ENCODE measurements around the gene AFTPH.

DNA sequence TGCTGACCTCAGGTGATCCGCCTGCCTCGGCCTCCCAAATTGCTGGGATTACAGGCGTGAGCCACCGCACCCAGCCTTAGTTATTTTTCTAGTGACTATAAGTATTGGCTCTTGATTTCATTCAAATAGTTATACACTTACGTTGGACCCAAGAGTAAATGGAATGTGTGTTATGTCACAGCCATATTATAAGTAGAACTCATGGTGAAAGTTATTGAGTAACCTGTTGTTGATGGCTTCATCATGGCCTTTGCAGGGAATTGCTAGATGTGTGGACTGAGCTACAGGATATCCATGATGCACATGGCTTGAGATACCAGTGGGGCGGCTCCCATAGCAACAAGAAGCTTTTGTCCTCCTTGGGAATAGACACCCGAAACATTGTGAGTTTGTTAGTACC is 44.7 kb downstream of the AFTPH start:
- TF ChIP-seq, protein P1, sequence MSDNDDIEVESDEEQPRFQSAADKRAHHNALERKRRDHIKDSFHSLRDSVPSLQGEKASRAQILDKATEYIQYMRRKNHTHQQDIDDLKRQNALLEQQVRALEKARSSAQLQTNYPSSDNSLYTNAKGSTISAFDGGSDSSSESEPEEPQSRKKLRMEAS (IDR thresholded peaks at IDR 0.05) = no peak
- TF ChIP-seq, protein P2, sequence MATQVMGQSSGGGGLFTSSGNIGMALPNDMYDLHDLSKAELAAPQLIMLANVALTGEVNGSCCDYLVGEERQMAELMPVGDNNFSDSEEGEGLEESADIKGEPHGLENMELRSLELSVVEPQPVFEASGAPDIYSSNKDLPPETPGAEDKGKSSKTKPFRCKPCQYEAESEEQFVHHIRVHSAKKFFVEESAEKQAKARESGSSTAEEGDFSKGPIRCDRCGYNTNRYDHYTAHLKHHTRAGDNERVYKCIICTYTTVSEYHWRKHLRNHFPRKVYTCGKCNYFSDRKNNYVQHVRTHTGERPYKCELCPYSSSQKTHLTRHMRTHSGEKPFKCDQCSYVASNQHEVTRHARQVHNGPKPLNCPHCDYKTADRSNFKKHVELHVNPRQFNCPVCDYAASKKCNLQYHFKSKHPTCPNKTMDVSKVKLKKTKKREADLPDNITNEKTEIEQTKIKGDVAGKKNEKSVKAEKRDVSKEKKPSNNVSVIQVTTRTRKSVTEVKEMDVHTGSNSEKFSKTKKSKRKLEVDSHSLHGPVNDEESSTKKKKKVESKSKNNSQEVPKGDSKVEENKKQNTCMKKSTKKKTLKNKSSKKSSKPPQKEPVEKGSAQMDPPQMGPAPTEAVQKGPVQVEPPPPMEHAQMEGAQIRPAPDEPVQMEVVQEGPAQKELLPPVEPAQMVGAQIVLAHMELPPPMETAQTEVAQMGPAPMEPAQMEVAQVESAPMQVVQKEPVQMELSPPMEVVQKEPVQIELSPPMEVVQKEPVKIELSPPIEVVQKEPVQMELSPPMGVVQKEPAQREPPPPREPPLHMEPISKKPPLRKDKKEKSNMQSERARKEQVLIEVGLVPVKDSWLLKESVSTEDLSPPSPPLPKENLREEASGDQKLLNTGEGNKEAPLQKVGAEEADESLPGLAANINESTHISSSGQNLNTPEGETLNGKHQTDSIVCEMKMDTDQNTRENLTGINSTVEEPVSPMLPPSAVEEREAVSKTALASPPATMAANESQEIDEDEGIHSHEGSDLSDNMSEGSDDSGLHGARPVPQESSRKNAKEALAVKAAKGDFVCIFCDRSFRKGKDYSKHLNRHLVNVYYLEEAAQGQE (IDR thresholded peaks at IDR 0.05; ENCODE audit: low read depth) = no peak
- TF ChIP-seq FOXM1 (IDR thresholded peaks at IDR 0.05; ENCODE audit: borderline replicate concordance, low read depth) = no peak
- TF ChIP-seq EGR1 (IDR thresholded peaks at IDR 0.05) = no peak
- no peak for TF ChIP-seq TCF12 (IDR thresholded peaks at IDR 0.05; ENCODE audit: low read depth)
- no peak for TF ChIP-seq TAF1 (IDR thresholded peaks at IDR 0.05; ENCODE audit: low read depth)
- no peak for TF ChIP-seq EP300 (IDR thresholded peaks at IDR 0.05; ENCODE audit: borderline replicate concordance)
- TF ChIP-seq TEAD4 (IDR thresholded peaks at IDR 0.05) = no peak
- no peak for TF ChIP-seq RAD21 (IDR thresholded peaks at IDR 0.05; ENCODE audit: low read depth)
- TF ChIP-seq ZBTB7A (IDR thresholded peaks at IDR 0.05; ENCODE audit: low read depth) = no peak
- no peak for TF ChIP-seq YY1 (IDR thresholded peaks at IDR 0.05; ENCODE audit: low read depth)
- TF ChIP-seq, protein P3, sequence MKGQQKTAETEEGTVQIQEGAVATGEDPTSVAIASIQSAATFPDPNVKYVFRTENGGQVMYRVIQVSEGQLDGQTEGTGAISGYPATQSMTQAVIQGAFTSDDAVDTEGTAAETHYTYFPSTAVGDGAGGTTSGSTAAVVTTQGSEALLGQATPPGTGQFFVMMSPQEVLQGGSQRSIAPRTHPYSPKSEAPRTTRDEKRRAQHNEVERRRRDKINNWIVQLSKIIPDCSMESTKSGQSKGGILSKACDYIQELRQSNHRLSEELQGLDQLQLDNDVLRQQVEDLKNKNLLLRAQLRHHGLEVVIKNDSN (IDR thresholded peaks at IDR 0.05) = no peak
- TF ChIP-seq CREB1 (IDR thresholded peaks at IDR 0.05; ENCODE audit: low read depth) = no peak
